GM12878 (cell line): ENCODE measurements around the gene CACNA2D4. TPM values are rescaled to one million over a fixed set of nuclear protein-coding genes. Genes with fewer than 3 reads are reported as not detected.
A peak's percentile ranks its signal among the peaks of the same experiment; 100 is the strongest.

Experiments used
- ATAC-seq: fragments of 200-7000 bp; cut with Tn5 transposase; 3 replicates; pipeline ENCODE4 v1.9.1; 2020; ENCODE audit warnings: mild to moderate bottlenecking, moderate library complexity
- BruUV-seq: library from RNA; stranded (reverse); fragments of 400-500 nt; replicated peaks from 2 replicates; lab custom pipeline; 2021; lab: Mats Ljungman, UMichigan
- CTCF ChIA-PET: fragments of 300-600 bp; sonication (Branson Sonifier 250); formaldehyde crosslinking; extraction: SDS; loops from one replicate; lab custom pipeline; 2021; ENCODE audit warnings: inconsistent platforms; lab: Yijun Ruan, JAX
- POLR2A ChIA-PET: fragments of 350-600 bp; formaldehyde crosslinking; extraction: SDS; loops from one replicate; lab custom pipeline; 2021; ENCODE audit warnings: inconsistent platforms; lab: Charles Lee
- RAD21 ChIA-PET: fragments of 300-600 bp; sonication (Branson Sonifier 250); formaldehyde crosslinking; loops from one replicate; lab custom pipeline; 2023; ENCODE audit warnings: antibody characterized with exemption; ENCODE audit not compliant: unreplicated experiment; lab: Charles Lee
- SMC1A ChIA-PET: fragments of 300-600 bp; sonication (Branson Sonifier 250); formaldehyde crosslinking; loops from one replicate; lab custom pipeline; 2023; ENCODE audit not compliant: unreplicated experiment, uncharacterized antibody; lab: Charles Lee
- DNase-seq: peaks from one replicate; pipeline ENCODE4 v3.0.0-alpha.2; 2011; ENCODE audit warnings: low read depth, low spot score
- FAIRE-seq: peaks from 3 replicates; lab custom pipeline; 2011; peaks lifted over from hg19 to GRCh38; lab: Jason Lieb, UNC
- H2AFZ ChIP-seq: 2 replicates; pipeline ENCODE4 v1.6.0; 2011; ENCODE audit warnings: low read depth, low read length, control low read depth; ENCODE audit not compliant: control insufficient read depth
- H3K27ac ChIP-seq: 2 replicates; pipeline ENCODE4 v1.5.1; 2011; ENCODE audit warnings: control low read depth; ENCODE audit not compliant: control insufficient read depth, insufficient read depth
- H3K27me3 ChIP-seq, 2 experiments: replicated peaks in 1 of 2; 2 replicates each; pipeline versions ENCODE4 v1.6.0 to v1.6.1; 2011; ENCODE audit warnings: low read length in 1 of 2; ENCODE audit not compliant: control insufficient read depth in 2 of 2, insufficient read depth in 2 of 2
- H3K36me3 ChIP-seq, 2 experiments: 2 replicates each; pipeline ENCODE4 v1.5.1; 2011; ENCODE audit warnings: low read length in 1 of 2; ENCODE audit not compliant: control insufficient read depth in 2 of 2, insufficient read depth in 2 of 2
- H3K4me1 ChIP-seq: 2 replicates; pipeline ENCODE4 v1.6.1; 2011; ENCODE audit warnings: mild to moderate bottlenecking, low read length, moderate library complexity, mixed read lengths; ENCODE audit not compliant: control insufficient read depth, insufficient read depth
- H3K4me2 ChIP-seq: 2 replicates; pipeline ENCODE4 v1.6.0; 2011; ENCODE audit warnings: control low read depth; ENCODE audit not compliant: control insufficient read depth, insufficient read depth
- H3K4me3 ChIP-seq: fragments of 200-600 bp; sonication (generic); 2 replicates; pipeline ENCODE4 v1.5.1; 2016
- H3K79me2 ChIP-seq: 2 replicates; pipeline ENCODE4 v1.6.0; 2011; ENCODE audit warnings: low read length; ENCODE audit not compliant: control insufficient read depth, insufficient read depth
- H3K9ac ChIP-seq: 2 replicates; pipeline ENCODE4 v1.8.0; 2011; ENCODE audit warnings: low read length, control low read depth, mixed read lengths; ENCODE audit not compliant: control insufficient read depth, insufficient read depth
- H3K9me3 ChIP-seq: replicated peaks from 3 replicates; pipeline ENCODE4 v1.5.1; 2011; ENCODE audit warnings: mild to moderate bottlenecking, low read length; ENCODE audit not compliant: control insufficient read depth, insufficient read depth
- H4K20me1 ChIP-seq: 2 replicates; pipeline ENCODE4 v1.6.0; 2011; ENCODE audit not compliant: control insufficient read depth, insufficient read depth
- ATF7 ChIP-seq: fragments of 450-650 bp; IDR thresholded peaks from 2 replicates; pipeline ENCODE4 v1.6.1; 2016; ENCODE audit warnings: low read depth, mild to moderate bottlenecking
- BHLHE40 ChIP-seq, 2 experiments: fragments of 450-650 bp in 1 of 2; IDR thresholded peaks; 2 replicates each; pipeline ENCODE4 v1.6.1; 2011 to 2017; ENCODE audit warnings: low read depth in 2 of 2, borderline replicate concordance in 1 of 2, improper control_type of control experiment in 1 of 2, low read length in 1 of 2, mild to moderate bottlenecking in 1 of 2
- CHD4 ChIP-seq: fragments of 200-600 bp; sonication (generic); IDR thresholded peaks from 2 replicates; pipeline ENCODE4 v1.6.1; 2016; ENCODE audit warnings: mild to moderate bottlenecking
- CTCF ChIP-seq, 3 experiments: IDR thresholded peaks in 2 of 3; conservative IDR thresholded peaks in 1 of 3; 2 replicates each; pipeline ENCODE4 v1.5.1; 2011; ENCODE audit warnings: low read depth in 3 of 3, low read length in 3 of 3, mild to moderate bottlenecking in 3 of 3, control low read depth in 2 of 3, moderate library complexity in 2 of 3, inconsistent platforms in 1 of 3, mixed read lengths in 1 of 3; ENCODE audit not compliant: control insufficient read depth in 2 of 3, insufficient read depth in 1 of 3; ENCODE audit errors: extremely low read depth in 1 of 3
- ETV6 ChIP-seq, 2 experiments: fragments of 450-650 bp in 1 of 2; IDR thresholded peaks in 1 of 2; conservative IDR thresholded peaks in 1 of 2; 2 replicates each; pipeline ENCODE4 v1.6.1; 2014; ENCODE audit warnings: antibody characterized with exemption in 1 of 2, borderline replicate concordance in 1 of 2, low read depth in 1 of 2, mild to moderate bottlenecking in 1 of 2, moderate library complexity in 1 of 2
- FOXK2 ChIP-seq: fragments of 450-650 bp; IDR thresholded peaks from 2 replicates; pipeline ENCODE4 v1.6.1; 2017; ENCODE audit warnings: mild to moderate bottlenecking, moderate library complexity
- GATAD2B ChIP-seq: fragments of 450-650 bp; conservative IDR thresholded peaks from 2 replicates; pipeline ENCODE4 v1.6.1; 2017; ENCODE audit warnings: low read depth, mild to moderate bottlenecking, moderate library complexity
- IRF4 ChIP-seq: IDR thresholded peaks from 2 replicates; pipeline ENCODE4 v1.6.1; 2011; ENCODE audit warnings: low read depth, low read length
- MTA2 ChIP-seq: fragments of 450-650 bp; IDR thresholded peaks from 2 replicates; pipeline ENCODE4 v1.6.1; 2016; ENCODE audit warnings: low read depth, mild to moderate bottlenecking, moderate library complexity
- MYC ChIP-seq: IDR thresholded peaks from 2 replicates; pipeline ENCODE4 v1.6.1; 2011; ENCODE audit warnings: mild to moderate bottlenecking, low read length, moderate library complexity, inconsistent platforms; ENCODE audit not compliant: insufficient read depth, insufficient replicate concordance, insufficient read length, severe bottlenecking
- PRDM15 ChIP-seq: fragments of 450-650 bp; formaldehyde crosslinking; IDR thresholded peaks from 2 replicates; pipeline ENCODE4 v1.4.0; 2020; ENCODE audit warnings: mild to moderate bottlenecking, moderate library complexity
- SMAD1 ChIP-seq: fragments of 450-650 bp; IDR thresholded peaks from 2 replicates; pipeline ENCODE4 v1.6.1; 2018; ENCODE audit warnings: mild to moderate bottlenecking, low read depth; ENCODE audit not compliant: partially characterized antibody
- SREBF2 ChIP-seq: IDR thresholded peaks from 2 replicates; pipeline ENCODE4 v1.6.1; 2012; ENCODE audit warnings: mild to moderate bottlenecking, low read length
- TCF3 ChIP-seq: IDR thresholded peaks from 2 replicates; pipeline ENCODE4 v1.6.1; 2012; ENCODE audit warnings: low read depth, mild to moderate bottlenecking, low read length, borderline replicate concordance; ENCODE audit not compliant: insufficient read depth
- TCF7 ChIP-seq: IDR thresholded peaks from 2 replicates; pipeline ENCODE4 v1.6.1; 2014; ENCODE audit warnings: antibody characterized with exemption, borderline replicate concordance
- ZNF622 ChIP-seq: fragments of 450-650 bp; IDR thresholded peaks from 2 replicates; pipeline ENCODE4 v1.6.1; 2017; ENCODE audit warnings: mild to moderate bottlenecking, inconsistent platforms
- ZSCAN29 ChIP-seq: fragments of 450-650 bp; IDR thresholded peaks from 2 replicates; pipeline ENCODE4 v1.6.1; 2017; ENCODE audit warnings: mild to moderate bottlenecking, moderate library complexity
- WGBS: methylation state at CpG from one replicate; pipeline ENCODE4 v1.1.6; 2016; ENCODE audit warnings: low lambda C conversion rate; ENCODE audit not compliant: insufficient replicate concordance, insufficient coverage; ENCODE audit errors: missing lambda C conversion rate; 5-methylcytosine and 5-hydroxymethylcytosine counted together
- in situ Hi-C: fragments of 300-500 bp; cut with MboI; formaldehyde crosslinking; loops from 9 replicates; pipeline ENCODE4 v1.14.3; 2018; ENCODE audit warnings: mixed read lengths
- intact Hi-C: fragments of 100-400 bp; cut with micrococcal nuclease; formaldehyde crosslinking; loops from one replicate; pipeline ENCODE4 v1.14.2; 2022; ENCODE audit not compliant: unreplicated experiment
- polyA plus RNA-seq, 11 experiments: library from polyadenylated mRNA; depleted of rRNA in 4 of 11; unstranded in 6 of 11; stranded (reverse) in 5 of 11; fragments of >200 nt; fragmentation: Nextera tagmentation in 4 of 11; fragmentation: Illumina TruSeq in 1 of 11; extraction: Ambion mirVana in 4 of 11; extraction: Trizol in 1 of 11; gene quantifications; 1 replicate in 1 of 11; 2 replicates in 10 of 11; pipeline versions ENCODE4 v1.2.1 to v1.2.3, GENCODE V29; 2011 to 2016; ENCODE audit warnings: inconsistent platforms in 2 of 11, missing spikeins in 2 of 11, low read depth in 1 of 11
- total RNA-seq, 4 experiments: library from RNA; depleted of rRNA in 3 of 4; stranded (reverse); fragments of >200 nt in 3 of 4; fragmentation: Illumina TruSeq in 1 of 4; extraction: Trizol in 1 of 4; gene quantifications; 2 replicates each; pipeline versions ENCODE4 v1.2.1 to v1.2.3, GENCODE V29; 2013 to 2021

Gene CACNA2D4
- total and polyA plus RNA-seq, 10 of the 15 experiments (the other 5 are each of a cell fraction or from before 2014, with no cell fraction given) = 0.03 to 1.0 (median 0.65) TPM

- TF ChIP-seq PRDM15 (CRISPR knock-in tag) = no peak
- TF ChIP-seq, all 136 proteins: peak for 0
These were observed 104.2 kb downstream of the CACNA2D4 start (continued) for GRCh38 chr12:1814266-1814665.

GRCh38 chr12:1812650-1813302, 105.7 kb downstream of the CACNA2D4 start:
- H3K27ac ChIP-seq = no peak overlapping the region
- H3K4me1 ChIP-seq = 0 out of 2 replicates have a peak, but pooled peaks cover 3% of the 10 kb centered on the region
- H3K9ac ChIP-seq = no peak overlapping the region
- H4K20me1 ChIP-seq = no peaks in the 10 kb centered on the region
- no peaks in the 10 kb centered on the region for H3K36me3 ChIP-seq
- no peaks in the 10 kb centered on the region for H3K79me2 ChIP-seq
- H3K9me3 ChIP-seq = no peaks in the 10 kb centered on the region
- H2AFZ ChIP-seq = no peak overlapping the region
- BruUV-seq = no TSS peak
- intact Hi-C loops (no loop called here), in situ Hi-C loops (no loop called here)
- H3K4me2 ChIP-seq = no peak overlapping the region
- FAIRE-seq (no peak), ATAC-seq (peak; percentile 46; the same call in 1 of the 3 replicates), DNase-seq (no peak)
- ChIA-PET RAD21 (interaction anchor here (2.1 kb wide), 1 partner anchor 127 kb away, joined by 9 read pairs; no protein-coding TSS in a partner anchor), SMC1A (interaction anchor here (0.9 to 1.5 kb wide), 2 partner anchors 117 to 127 kb away, joined by 3 to 4 read pairs; no protein-coding TSS in a partner anchor), POLR2A (no interaction called here), CTCF (interaction anchor here (1.3 kb wide), 2 partner anchors 127 to 222 kb away, joined by 3 to 7 read pairs; no protein-coding TSS in a partner anchor)
- H3K4me3 ChIP-seq = no peak overlapping the region
- peaks cover 0 to 2% of the 10 kb centered on the region in 2 experiments; a peak in 3 of 4 replicates for H3K27me3 ChIP-seq
- WGBS = 26% methylated on average over 17 of the region's 17 CpGs
- TF ChIP-seq ZNF622 = no peak
- TF ChIP-seq FOXK2 = no peak
- peak in 1 of 2 experiments; percentile 33; a peak in 1 of 4 replicates for TF ChIP-seq ETV6 (conservative IDR thresholded peaks at IDR 0.05 in 1 of 2, IDR thresholded peaks at IDR 0.05 in 1 of 2; ENCODE audit: borderline replicate concordance in 1 of 2, low read depth in 1 of 2)
- no peak for TF ChIP-seq MYC
- TF ChIP-seq CTCF (IDR thresholded peaks at IDR 0.05 in 2 of 3, conservative IDR thresholded peaks at IDR 0.05 in 1 of 3; ENCODE audit: control insufficient read depth in 2 of 3, extremely low read depth in 1 of 3, insufficient read depth in 1 of 3, low read depth in 3 of 3, low read length in 3 of 3) = no peak
- no peak for TF ChIP-seq CHD4
- no peak for TF ChIP-seq SMAD1
- TF ChIP-seq ZSCAN29 = no peak
- no peak for TF ChIP-seq TCF7
- TF ChIP-seq IRF4 = no peak
- TF ChIP-seq MTA2 = no peak
- no peak for TF ChIP-seq GATAD2B
- no peak for TF ChIP-seq SREBF2
- TF ChIP-seq ATF7 = no peak
- TF ChIP-seq TCF3 = no peak
- TF ChIP-seq BHLHE40 (IDR thresholded peaks at IDR 0.05; ENCODE audit: borderline replicate concordance in 1 of 2, low read depth in 2 of 2, low read length in 1 of 2) = no peak
